Dermis blood vessel endothelial cell (primary cell): Measurements from ENCODE around the gene PHC3. TPM values are rescaled to one million over a fixed set of nuclear protein-coding genes. Genes with fewer than 3 reads are reported as not detected.
A peak's percentile ranks its signal among the peaks of the same experiment; 100 is the strongest.
"Not testable (repeated sequence)": the region's sequence is repeated elsewhere in the genome, so short reads cannot be mapped to it uniquely, and the experiment has no call there.

ENCODE experiments used
- DNase-seq: peaks from one replicate; pipeline ENCODE4 v3.0.0; 2010
- total RNA-seq: library from RNA; depleted of rRNA; stranded (reverse); fragments of >200 nt; gene quantifications from 2 replicates; pipeline ENCODE4 v1.2.3, GENCODE V29; 2014

PHC3 gene
- total RNA-seq, 1 donor from 2014 or later: 21.1 TPM

- DNase-seq: peak; percentile 55
Observed at GRCh38 chr3:170117134-170117533, 64.4 kb downstream of the PHC3 start.

GRCh38 chr3:170114165-170114564 lies 67.4 kb downstream of the PHC3 start:
- DNase-seq: not testable (repeated sequence)

- DNase-seq: no peak
Observed at GRCh38 chr3:170111147-170111771, 70.3 kb downstream of the PHC3 start.

GRCh38 chr3:170109579-170110293 lies 71.8 kb downstream of the PHC3 start:
- DNase-seq: no peak

- no peak for DNase-seq
Observed at GRCh38 chr3:170108955-170109354, 72.6 kb downstream of the PHC3 start.

GRCh38 chr3:170107941-170108340 lies 73.6 kb downstream of the PHC3 start:
- DNase-seq: no peak

- DNase-seq: no peak
Observed at GRCh38 chr3:170102431-170102830, 79.1 kb downstream of the PHC3 start.

GRCh38 chr3:170100944-170101343 lies 80.6 kb downstream of the PHC3 start:
- no peak for DNase-seq

GRCh38 chr3:170098753-170099152 lies 82.8 kb downstream of the PHC3 start:
- no peak for DNase-seq

GRCh38 chr3:170096342-170096741 lies 85.2 kb downstream of the PHC3 start:
- DNase-seq: no peak

GRCh38 chr3:170095771-170096170 lies 85.8 kb downstream of the PHC3 start:
- no peak for DNase-seq

- no peak for DNase-seq
Observed at GRCh38 chr3:170092907-170093306, 88.6 kb downstream of the PHC3 start.

- no peak for DNase-seq
Observed at GRCh38 chr3:170090601-170090981, 90.9 kb downstream of the PHC3 start.

GRCh38 chr3:170089862-170090600 lies 91.5 kb downstream of the PHC3 start:
- DNase-seq: no peak

- DNase-seq: no peak
Observed at GRCh38 chr3:170085396-170085795, 96.1 kb downstream of the PHC3 start.

- DNase-seq: no peak
Observed at GRCh38 chr3:170083343-170083742, 98.2 kb downstream of the PHC3 start.

- DNase-seq: no peak
Observed at GRCh38 chr3:170081079-170081741, 100.3 kb downstream of the PHC3 start.

GRCh38 chr3:170080605-170081004 lies 100.9 kb downstream of the PHC3 start:
- no peak for DNase-seq

- no peak for DNase-seq
Observed at GRCh38 chr3:170079536-170080165, 101.9 kb downstream of the PHC3 start.

- DNase-seq: no peak
Observed at GRCh38 chr3:170078620-170079281, 102.8 kb downstream of the PHC3 start.

- DNase-seq: no peak
Observed at GRCh38 chr3:170077361-170077760, 104.2 kb downstream of the PHC3 start.

- no peak for DNase-seq
Observed at GRCh38 chr3:170076715-170077238, 104.8 kb downstream of the PHC3 start.
